HG02884 (cell line): Measurements from ENCODE around the gene IMMP2L.
"Not testable (repeated sequence)": the region's sequence is repeated elsewhere in the genome, so short reads cannot be mapped to it uniquely, and the experiment has no call there.

Source experiments
- ATAC-seq: cut with Tn5 transposase; IDR thresholded peaks from one replicate; pipeline ENCODE4 v1.9.1; 2021; ENCODE audit warnings: mild to moderate bottlenecking, moderate library complexity; ENCODE audit not compliant: unreplicated experiment

IMMP2L gene

GRCh38 chr7:111473449-111474198, 88.7 kb downstream of the IMMP2L start:
- ATAC-seq: no peak

GRCh38 chr7:111470998-111471397, 91.3 kb downstream of the IMMP2L start:
- ATAC-seq: no peak

GRCh38 chr7:111469894-111470293, 92.4 kb downstream of the IMMP2L start:
- not testable (repeated sequence) for ATAC-seq

- not testable (repeated sequence) for ATAC-seq
Measured at GRCh38 chr7:111465774-111466173, 96.5 kb downstream of the IMMP2L start.

GRCh38 chr7:111460695-111461094, 101.6 kb downstream of the IMMP2L start:
- ATAC-seq: no peak

GRCh38 chr7:111459757-111460280, 102.5 kb downstream of the IMMP2L start:
- no peak for ATAC-seq

GRCh38 chr7:111459065-111459756, 103.1 kb downstream of the IMMP2L start:
- no peak for ATAC-seq

- not testable (repeated sequence) for ATAC-seq
Measured at GRCh38 chr7:111450705-111451104, 111.6 kb downstream of the IMMP2L start.

- not testable (repeated sequence) for ATAC-seq
Measured at GRCh38 chr7:111447502-111447901, 114.8 kb downstream of the IMMP2L start.

- ATAC-seq: no peak
Measured at GRCh38 chr7:111439977-111440376, 122.3 kb downstream of the IMMP2L start.

- no peak for ATAC-seq
Measured at GRCh38 chr7:111438369-111439289, 123.7 kb downstream of the IMMP2L start.

- no peak for ATAC-seq
Measured at GRCh38 chr7:111437736-111438135, 124.6 kb downstream of the IMMP2L start.

GRCh38 chr7:111436608-111437007, 125.7 kb downstream of the IMMP2L start:
- no peak for ATAC-seq

GRCh38 chr7:111433426-111433825, 128.9 kb downstream of the IMMP2L start:
- ATAC-seq: no peak

- no peak for ATAC-seq
Measured at GRCh38 chr7:111429781-111430180, 132.5 kb downstream of the IMMP2L start.

GRCh38 chr7:111424768-111425167, 137.5 kb downstream of the IMMP2L start:
- ATAC-seq: no peak

- ATAC-seq: no peak
Measured at GRCh38 chr7:111414374-111414773, 147.9 kb downstream of the IMMP2L start.

- ATAC-seq: no peak
Measured at GRCh38 chr7:111413739-111414138, 148.6 kb downstream of the IMMP2L start.

GRCh38 chr7:111410899-111411298, 151.4 kb downstream of the IMMP2L start:
- no peak for ATAC-seq

- ATAC-seq: no peak
Measured at GRCh38 chr7:111409714-111410422, 152.4 kb downstream of the IMMP2L start.
